NCI-H1048 (cell line): ENCODE results near the gene ICE2.

Source experiments
- DNase-seq: peaks from one replicate; lab custom pipeline; 2025; lab: John Stamatoyannopoulos, UW

Gene ICE2

GRCh38 chr15:60493166-60493565 lies 14.2 kb upstream of the ICE2 start:
- no peak for DNase-seq

- DNase-seq, result no peak
Measured at GRCh38 chr15:60486742-60487141, 7.8 kb upstream of the ICE2 start.

DNA sequence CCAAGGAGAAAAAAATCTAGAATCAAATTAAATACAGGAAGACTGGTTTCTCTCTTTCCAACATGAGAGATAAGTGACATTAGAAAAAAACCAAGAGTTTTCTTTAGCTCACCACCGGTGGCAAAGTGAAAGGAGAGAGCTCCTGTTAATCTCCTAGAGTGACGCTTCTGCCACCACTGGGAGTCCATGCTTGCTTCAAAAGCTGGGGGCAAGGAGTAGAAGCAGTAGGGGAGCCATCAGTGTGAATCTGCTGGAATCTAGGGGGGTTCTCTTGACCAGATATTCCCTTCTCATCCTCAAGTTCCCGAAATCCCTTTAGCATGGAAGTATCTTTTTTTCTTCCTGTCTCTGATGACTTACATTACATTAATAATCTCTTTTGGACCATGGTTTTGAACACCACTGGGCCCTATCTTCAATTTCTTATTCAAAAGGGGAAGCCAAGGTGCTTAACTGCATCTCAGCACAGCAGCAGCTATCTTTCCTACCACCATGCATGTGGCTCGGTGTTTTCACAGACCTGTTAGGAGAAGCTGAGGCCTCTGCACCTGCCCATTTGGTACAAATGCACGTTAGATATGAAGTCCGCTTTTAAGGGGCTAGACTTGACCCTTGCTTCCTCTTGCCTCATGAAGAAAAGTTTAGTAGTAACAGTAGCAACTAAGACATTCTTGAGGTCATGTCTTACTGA lies 6.6 kb upstream of the ICE2 start:
- no peak for DNase-seq

GRCh38 chr15:60483042-60483441 lies 4.1 kb upstream of the ICE2 start:
- no peak for DNase-seq

- DNase-seq, result no peak
Measured at GRCh38 chr15:60480888-60481287, 1.9 kb upstream of the ICE2 start.

DNA sequence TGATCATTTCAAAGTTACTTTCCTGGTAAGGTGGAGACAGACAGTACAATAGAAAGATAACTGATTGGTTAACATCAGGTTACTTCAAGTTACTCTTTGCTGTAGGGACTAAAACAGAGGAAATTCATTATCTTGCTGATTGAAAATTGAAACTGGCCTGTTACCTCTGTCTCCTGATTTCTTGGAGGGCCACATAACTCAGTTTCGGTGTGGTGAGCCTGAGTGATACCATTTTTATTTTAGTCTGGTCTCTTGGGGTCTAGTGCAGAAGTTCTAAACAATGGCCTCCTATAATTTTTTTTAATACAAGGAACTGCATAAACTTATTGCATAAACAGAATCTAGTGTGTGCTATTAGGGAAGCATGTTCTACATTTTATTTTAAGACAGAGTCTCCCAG lies 1.2 kb upstream of the ICE2 start:
- no peak for DNase-seq

DNA sequence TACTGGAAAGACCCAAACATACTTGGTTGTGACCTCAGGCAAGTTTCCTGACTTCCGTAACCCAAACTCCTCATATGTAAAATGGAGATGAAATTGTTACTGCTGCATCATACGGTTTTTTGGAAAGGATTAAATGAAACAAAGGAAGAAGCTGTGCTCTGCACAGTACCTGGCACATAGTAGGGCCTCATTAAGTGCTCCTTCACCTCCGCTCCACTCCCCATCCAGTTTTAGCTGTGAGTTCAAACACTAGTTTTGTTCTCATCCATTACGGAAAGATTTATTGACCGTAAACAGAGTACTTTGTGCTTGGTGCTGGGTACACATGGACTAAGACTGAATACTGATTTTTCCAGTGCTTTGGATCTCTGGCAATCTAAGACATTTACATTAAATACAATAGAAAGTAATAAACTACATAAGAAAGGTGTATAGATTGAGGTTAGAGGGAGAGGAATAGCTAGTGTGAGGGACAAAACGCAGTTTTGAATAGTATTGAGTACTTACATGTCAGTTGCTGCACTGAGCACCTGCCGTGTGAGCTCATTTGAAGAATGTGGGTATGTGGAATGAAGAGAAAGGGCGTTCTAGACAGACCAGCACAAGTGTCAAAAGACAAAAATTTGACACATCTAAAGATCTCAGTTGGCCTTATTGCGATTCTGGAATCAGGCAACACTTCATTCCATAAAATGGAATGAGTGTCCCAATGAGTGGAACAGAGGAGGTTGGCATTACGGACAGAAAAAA lies 594 bp upstream of the ICE2 start:
- DNase-seq, result no peak

DNA sequence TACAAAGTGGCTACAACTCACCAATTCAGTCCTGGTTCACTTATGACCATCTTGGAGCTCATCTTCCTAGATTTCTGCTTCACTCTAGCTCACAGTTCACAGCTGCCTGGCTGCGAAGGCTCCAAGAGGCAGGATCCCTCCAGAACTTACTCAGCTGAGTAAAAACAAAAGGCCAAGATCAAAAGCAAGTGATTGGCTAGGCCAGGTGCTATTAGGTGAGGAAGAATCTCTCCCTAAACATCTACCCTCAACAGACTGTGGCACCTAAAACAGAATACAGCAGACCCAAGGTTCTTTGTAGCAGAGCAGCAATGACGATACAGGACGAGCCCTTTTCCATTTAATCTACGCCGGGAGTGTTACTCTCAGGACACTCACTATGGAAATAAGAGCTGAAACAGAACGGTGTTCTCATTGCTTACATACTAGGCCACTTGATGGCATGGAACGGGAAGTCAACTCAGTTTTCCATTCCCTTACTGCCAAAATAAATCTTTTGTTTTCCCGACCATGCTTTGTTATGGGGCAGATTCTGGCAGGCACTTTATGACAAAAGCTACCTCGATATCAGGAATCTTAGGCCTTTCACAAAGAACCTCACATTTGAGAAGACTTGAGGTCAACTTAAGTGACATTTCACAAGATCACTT lies 901 bp downstream of the ICE2 start:
- DNase-seq, result no peak

DNA sequence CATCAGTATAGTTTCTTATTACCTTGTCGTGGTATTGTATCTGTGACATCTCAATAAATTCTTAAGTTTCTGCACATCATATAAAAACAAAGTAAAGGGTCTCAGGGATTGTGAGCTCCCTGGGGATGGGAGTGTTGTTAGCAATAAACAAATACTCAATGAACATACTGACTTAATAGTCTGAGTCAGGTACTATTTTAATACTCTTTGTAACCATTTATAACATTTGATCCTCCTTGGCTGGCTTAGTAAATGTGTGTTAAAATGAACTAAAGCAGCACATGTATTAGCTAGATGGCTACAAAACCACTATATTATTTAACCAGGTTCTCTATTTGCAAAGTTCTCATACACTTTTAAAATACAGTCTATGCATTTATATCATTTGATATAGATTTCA lies 1.8 kb downstream of the ICE2 start:
- no peak for DNase-seq

DNA sequence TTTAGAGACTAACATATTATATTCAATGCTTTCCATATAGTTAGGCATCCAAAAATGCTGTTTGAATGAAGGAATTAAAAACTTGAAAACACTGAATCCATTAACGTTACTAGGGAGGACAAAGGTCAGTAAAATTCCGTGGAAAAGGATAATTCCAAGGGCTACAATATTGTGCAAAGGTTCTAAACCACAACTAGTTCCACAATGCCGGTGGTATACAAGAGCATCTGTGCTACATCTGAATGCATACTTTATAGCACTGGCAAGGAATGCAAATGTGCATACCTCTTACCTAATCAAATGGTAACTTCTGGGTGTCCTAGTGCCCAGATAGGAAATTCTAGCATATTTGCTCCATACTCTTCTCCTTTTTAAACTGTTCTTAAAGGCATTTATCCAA lies 2.2 kb downstream of the ICE2 start:
- DNase-seq, result no peak

DNA sequence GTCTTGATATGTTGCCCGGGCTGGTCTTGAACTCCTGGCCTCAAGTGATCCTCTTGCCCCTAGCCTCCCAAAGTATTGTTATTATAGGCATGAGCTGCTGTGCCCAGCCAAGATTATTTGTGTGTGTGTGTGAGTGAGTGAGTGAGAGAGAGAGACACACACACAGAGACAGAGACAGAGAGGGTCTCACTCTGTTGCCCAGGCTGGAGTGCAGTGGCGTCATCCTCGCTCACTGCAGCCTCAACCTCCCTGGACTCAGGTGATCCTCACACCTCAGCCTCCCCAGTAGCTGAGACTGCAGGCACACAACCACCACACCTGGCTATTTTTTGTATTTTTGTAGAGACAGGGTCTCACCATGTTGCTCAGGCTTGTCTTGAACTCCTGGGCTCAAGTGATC lies 5.8 kb downstream of the ICE2 start:
- DNase-seq, result no peak

- DNase-seq, result no peak
Measured at GRCh38 chr15:60471314-60471713, 7.6 kb downstream of the ICE2 start.

DNA sequence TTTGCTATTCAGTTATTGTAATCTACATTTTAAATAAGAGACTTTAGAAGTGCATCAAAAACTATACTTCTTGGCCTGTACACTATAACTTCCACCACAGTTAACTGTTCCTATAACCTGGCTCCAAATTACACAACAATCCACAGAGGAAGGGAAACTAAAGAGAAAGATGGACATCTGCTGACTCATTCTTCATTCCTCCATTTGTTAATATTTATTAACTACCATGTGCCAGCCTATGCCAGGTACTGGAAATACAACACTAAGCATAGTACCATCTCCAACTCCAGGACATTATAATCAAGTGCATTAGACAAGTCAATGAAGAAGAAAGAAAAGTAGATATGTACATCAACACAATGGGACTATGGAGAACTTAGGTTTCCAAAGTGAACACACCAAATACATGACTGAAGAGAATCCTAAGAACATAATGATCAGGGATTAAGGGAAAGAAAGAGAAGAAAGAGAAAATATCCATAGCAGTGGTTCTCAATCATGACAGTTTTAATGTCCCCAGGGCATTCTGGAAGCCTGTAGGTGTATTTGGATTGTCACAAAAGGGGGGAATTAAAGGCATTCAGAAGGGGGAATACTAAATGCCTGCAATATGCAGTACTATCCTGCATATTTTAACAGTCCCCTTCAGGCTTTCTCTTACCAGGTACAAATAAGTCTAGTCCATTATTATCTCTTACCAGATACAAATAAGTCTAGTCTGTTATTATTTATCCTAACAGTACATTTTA lies 8.9 kb downstream of the ICE2 start:
- DNase-seq, result no peak

GRCh38 chr15:60464836-60465630 lies 13.9 kb downstream of the ICE2 start:
- no peak for DNase-seq

GRCh38 chr15:60462027-60462426 lies 16.9 kb downstream of the ICE2 start:
- DNase-seq, result no peak

GRCh38 chr15:60460931-60461330 lies 18.0 kb downstream of the ICE2 start:
- DNase-seq, result no peak

- no peak for DNase-seq
Measured at GRCh38 chr15:60458721-60459120, 20.2 kb downstream of the ICE2 start.

GRCh38 chr15:60457985-60458384 lies 21.0 kb downstream of the ICE2 start:
- no peak for DNase-seq

DNA sequence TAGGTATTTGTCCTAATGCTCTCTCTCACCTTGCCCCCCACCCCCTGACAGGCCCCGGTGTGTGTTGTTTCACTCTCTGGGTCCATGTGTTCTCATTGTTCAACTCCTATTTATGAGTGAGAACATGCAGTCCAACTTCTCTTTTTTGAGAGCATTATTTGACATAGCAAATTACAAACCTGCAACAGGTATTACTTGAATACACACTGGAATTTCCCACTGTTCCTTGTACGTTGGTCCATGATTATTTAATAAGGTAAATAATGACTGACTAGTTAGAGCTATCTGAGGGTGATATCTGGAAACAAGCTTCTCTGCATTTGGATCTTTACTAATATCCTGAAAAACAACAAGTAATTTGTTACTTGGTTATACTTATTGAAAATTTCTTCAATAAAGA lies 24.1 kb downstream of the ICE2 start:
- no peak for DNase-seq

- DNase-seq, result no peak
Measured at GRCh38 chr15:60448668-60449360, 30.1 kb downstream of the ICE2 start.

DNA sequence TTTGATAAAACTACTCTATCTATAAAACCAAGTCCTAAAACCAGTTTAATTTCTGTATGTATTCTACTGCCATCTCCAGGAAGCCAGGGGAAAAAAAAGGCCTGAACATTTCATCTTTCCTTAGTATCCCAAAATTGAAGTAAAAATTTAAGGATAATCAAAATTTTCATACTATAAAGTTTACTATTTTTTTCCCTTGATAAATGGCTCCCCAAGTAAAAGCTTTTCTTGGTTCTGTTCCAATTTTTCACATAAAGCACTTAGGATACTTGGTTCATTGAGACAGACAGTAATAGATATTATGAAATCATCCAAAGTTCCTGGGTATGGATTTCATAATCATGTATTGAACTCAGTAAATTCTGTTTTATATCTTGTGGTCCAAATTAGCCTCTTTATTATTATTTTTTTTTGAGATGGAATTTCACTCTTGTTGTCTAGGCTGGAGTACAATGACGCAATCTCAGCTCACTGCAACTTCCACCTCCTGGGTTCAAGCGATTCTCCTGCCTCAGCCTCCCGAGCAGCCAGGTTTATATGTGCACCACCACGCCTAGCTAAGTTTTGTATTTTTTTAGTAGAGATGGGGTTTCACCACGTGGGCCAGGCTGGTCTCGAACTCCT lies 34.5 kb downstream of the ICE2 start:
- DNase-seq, result no peak
